Brain pericyte (primary cell): ENCODE results near the gene TRABD.
"Not testable (repeated sequence)": the region's sequence is repeated elsewhere in the genome, so short reads cannot be mapped to it uniquely, and the experiment has no call there.

ENCODE experiments used
- DNase-seq: peaks from one replicate; pipeline ENCODE4 v3.0.0-alpha.2; 2012; ENCODE audit warnings: low read depth, low spot score

The TRABD gene

GRCh38 chr22:50201191-50202129 is 15.7 kb downstream of the TRABD start:
- DNase-seq, result no peak

- DNase-seq, result no peak
These were observed 16.5 kb downstream of the TRABD start for GRCh38 chr22:50202130-50202666.

DNA sequence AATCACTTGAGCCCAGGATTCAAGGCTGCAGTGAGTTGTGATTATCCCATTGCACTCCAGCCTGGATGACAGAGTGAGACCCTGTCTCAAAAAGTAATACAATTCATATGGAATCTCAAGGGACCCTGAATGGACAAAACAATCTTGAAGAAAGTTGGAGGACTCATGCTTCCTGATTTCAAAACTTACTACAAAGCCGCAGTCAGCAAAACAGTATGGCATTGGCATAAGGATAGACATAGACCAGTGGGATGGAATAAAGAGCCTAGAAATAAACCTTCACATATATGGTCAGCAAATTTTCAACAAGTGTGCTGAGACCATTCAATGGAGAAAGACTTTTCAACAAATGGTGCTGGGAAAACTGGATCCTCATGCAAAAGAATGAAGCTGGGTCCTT is 17.6 kb downstream of the TRABD start:
- DNase-seq, result no peak

DNA sequence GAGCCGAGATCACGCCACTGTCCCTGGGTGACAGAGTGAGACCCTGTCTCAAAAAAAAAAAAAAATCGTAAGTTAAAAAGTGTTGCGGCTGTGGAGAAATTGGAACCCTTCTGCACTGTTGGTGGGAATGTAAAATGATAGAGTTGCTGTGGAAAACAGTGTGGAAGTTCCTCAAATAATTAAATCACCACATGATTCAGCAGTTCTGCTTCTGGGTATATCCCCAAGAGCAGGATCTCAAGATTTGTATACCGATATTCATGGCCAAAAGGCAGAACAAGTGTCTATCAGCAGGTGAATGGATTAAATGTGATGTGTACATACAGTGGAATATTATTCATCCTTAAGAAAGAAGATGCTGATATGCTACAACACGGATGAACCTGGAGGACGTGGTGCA is 18.9 kb downstream of the TRABD start:
- DNase-seq, result no peak

DNA sequence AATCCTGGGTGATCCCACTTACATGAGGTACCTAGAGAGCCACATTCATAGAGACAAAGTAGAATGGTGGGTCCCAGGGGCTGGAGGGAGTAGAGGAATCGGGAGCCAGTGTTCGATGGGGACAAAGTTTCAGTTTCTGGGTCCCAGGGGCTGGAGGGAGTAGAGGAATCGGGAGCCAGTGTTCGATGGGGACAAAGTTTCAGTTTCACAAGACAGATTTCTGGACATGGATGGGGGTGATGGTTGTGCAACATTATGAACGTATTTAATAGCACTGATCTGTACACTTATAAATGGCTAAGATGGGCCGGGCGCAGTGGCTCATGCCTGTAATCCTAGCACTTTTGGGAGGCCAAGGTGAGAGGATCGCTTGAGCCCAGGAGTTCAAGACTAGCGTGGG is 19.3 kb downstream of the TRABD start:
- not testable (repeated sequence) for DNase-seq

- no peak for DNase-seq
These were observed 20.3 kb downstream of the TRABD start for GRCh38 chr22:50205781-50206569.

- DNase-seq, result no peak
These were observed 20.9 kb downstream of the TRABD start for GRCh38 chr22:50206599-50206998.

DNA sequence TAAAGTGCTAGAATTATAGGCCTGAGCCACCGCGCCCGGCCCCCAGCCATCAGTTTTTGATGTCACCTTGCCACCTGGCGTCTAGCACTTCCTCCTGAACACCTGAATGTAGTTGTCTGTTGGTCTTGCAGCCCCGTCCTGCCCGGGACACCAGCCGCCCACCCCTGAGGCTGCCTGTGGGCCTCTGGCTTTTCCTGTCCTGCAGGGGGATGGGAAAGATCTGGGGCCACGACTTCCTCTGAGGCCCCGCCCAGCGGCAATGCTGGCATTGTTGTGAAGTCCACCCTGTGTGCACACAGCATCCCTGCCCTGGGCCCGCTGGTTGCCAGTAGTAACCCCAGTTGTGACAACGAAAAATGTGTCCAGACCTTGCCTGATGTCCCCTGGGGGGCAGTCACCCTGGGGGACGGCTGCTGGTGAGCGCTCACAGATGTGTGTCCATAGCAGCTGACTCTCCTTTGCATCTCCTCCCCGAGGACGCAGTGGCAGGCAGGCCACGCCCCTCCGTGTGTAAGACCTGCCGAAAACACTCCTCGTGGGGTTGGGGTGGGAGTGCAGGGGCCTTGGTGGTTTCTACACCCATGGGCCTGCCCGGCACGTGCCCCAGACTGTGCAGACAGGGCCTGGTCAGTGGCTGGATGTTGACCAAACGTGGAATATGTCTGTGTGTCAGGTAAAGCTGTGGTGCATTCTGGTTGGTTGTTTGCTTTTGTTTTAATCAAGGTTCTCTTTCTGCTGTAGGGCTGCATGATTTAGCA is 21.8 kb downstream of the TRABD start:
- DNase-seq, result no peak

DNA sequence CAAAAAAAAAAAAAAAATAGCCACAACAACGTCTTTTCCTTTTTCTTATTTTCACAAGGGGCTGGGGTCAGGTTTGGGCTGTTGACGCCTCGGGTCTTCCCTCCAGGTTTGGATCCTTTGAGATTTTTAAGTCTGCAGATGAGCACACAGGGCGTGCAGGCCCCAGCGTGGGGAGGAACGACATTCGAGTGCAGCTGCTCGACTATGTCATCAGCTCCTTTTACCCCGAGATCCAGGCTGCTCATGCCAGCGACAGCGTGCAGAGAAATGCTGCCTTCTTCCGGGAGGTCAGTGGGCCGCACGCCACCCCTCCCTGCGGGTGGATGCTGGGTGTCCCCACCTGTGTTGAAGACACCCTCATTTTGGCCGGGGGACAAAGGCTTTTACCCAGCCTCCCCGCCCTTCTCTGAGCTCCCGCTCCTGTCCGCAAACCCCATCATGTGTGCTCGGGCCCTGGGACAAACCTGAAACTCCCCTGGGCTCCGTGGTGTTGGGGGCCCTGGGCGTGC is 22.8 kb downstream of the TRABD start:
- DNase-seq, result no peak

DNA sequence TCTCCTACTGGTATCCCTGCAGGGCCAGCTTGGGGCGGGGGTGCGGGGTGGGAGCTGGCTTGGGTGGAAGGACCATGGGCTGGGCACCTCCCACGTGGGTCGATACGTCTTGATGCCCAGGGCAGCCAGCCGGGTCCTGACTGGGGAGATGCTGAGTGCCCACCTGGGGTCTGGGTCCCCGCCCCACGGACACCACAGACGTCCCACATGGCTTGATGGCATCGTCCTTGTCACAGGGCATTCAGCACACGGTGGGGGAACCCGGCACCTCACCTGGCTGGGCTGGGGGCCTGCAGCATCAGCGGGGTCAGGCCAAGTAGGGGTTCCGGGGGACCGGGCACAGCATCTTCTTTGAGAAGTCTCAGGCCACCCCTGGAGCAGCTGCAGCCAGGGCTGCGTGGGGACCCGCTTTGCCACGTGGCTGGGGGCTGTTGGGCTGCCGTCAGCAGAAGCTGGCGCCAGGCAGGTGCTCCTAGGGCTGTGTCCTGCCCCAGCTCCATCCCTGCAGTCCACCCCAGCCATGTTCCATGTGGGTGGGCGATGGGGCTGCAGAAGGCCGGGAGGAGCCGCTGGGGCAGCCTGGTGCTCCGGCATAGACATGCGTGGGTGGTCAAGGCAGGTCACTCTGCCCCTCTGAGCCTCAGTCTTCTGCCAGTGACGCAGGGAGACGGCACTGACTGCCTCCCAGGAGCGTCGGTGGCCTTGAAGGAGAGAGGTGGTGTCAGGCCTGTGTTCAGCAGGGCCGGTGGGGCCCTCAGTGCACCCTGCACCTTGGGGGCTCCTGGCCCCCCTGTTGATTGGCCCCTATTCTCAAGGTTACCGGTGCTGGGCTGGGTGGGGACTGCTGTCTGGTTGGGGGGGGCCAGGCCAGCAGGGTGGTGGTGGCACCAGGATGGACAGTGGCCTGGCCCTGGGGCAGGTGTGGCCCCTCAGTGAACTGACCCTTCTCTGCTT is 23.5 kb downstream of the TRABD start:
- DNase-seq, result no peak

DNA sequence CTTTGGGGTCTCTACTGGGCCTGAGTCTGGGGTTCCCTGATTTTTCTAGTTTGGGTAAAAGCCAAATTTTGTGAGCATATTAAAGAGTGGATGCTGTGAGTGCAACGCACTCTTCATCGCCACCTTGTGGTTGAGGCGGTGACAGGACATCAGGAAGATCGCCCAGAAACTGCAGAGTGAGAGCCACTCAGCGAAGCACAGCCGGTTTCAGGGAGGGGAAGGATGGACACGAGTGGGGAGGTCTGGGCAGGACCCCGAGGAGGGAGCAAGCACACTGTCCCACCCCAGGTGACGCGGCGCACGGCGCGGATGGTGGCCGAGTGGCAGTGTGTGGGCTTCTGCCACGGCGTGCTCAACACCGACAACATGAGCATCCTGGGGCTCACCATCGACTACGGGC is 24.2 kb downstream of the TRABD start:
- no peak for DNase-seq

- no peak for DNase-seq
These were observed 24.8 kb downstream of the TRABD start for GRCh38 chr22:50210378-50211139.

DNA sequence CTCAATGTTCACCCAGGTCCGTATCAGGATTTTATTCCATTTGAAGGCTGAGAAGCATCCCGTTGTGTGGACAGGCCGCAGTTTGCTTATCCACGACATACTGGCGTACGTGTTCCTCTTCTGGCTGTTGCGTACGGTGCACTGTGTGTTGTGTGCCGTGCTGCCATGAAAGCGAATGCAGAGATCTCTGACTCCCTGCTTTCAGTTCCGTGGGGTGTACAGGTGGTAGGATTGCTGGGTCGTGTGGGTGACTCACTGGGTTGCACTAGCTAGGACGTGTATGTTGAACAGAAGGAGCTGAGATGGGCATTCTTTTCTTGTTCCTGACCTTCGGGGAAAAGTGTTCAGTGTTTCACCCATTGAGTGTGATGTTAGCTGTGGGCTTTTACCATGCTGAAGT is 25.4 kb downstream of the TRABD start:
- no peak for DNase-seq

DNA sequence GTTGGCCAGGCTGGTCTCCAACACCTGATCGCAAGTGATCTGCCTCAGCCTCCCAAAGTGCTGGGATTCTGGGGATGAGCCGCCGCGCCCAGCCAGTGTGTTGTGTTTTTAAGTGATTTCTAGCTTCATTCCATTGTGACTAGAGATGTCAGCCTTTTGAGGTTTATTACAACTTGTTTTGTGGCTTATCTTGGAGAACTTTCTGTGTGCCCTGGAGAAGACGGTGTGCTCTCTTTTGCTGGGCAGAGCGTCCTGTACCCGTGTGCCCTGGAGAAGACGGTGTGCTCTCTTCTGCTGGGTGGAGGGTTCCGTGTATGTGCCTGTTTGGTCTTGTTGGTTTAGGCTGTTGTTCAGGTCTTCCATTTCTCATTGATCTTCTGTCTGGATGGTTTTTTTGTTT is 27.6 kb downstream of the TRABD start:
- DNase-seq, result no peak

DNA sequence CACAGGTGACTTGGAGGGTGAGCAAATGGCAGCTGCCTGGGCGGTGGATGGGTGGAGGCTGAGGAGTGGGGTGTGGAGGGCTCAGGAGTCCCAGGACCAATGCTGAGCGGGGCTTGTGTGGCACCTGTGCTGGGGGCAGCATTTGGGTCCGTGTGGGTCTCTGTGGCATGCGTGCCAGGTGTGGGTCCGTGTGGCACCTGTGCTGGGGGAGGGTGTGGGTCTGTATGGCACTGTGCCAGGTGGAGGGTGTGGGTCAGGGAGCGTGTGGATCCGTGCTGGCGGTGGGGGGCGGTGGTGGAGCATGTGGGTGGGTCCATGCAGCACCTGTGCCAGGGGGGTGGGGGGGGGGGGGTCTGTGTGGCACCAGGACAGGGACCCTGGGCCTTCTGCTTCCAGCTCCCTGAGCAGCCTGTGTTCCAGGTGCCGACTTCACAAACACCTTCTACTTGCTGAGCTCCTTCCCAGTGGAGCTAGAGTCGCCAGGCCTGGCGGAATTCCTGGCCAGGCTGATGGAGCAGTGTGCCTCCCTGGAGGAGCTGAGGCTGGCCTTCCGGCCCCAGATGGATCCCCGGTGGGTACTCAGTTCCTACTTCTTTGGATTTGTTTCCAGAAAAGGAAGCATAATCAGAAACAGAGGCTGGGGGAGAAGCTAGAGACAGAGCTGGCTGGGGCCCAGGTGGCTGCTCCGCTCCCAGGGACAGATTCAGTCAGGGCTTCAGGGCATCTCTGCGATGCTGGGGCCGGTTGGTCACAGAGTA is 29.8 kb downstream of the TRABD start:
- no peak for DNase-seq

DNA sequence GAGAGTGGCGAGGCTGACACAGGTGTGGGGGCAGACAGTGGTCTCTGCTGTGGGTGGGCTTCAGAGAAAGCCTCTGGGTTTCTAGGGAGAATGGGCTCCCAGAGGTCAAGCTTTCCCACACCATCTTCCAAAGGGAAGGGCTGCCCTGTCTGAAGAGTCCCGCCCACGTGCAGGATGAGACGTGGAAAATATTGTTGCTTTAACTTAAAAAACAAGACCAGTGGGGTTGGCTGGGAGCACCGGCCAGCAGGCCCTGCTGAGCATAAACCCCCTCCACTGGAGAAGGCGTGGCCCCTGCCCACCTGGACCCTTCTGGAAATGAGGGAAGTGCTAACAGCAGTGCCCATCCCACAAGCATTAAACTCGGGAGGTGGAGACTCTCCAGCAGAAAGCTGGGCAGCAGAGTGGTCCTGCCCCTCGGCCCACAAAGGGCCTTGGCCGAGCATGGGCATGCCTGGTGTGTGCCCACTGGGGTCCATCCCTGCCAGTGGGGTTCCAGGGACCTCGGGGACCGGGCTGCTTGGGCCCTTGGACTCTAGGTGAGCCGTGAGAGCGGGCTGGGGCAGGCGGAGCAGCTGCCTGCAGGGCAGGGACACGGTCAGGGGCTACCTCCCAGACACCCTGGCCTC is 30.5 kb downstream of the TRABD start:
- DNase-seq, result no peak

DNA sequence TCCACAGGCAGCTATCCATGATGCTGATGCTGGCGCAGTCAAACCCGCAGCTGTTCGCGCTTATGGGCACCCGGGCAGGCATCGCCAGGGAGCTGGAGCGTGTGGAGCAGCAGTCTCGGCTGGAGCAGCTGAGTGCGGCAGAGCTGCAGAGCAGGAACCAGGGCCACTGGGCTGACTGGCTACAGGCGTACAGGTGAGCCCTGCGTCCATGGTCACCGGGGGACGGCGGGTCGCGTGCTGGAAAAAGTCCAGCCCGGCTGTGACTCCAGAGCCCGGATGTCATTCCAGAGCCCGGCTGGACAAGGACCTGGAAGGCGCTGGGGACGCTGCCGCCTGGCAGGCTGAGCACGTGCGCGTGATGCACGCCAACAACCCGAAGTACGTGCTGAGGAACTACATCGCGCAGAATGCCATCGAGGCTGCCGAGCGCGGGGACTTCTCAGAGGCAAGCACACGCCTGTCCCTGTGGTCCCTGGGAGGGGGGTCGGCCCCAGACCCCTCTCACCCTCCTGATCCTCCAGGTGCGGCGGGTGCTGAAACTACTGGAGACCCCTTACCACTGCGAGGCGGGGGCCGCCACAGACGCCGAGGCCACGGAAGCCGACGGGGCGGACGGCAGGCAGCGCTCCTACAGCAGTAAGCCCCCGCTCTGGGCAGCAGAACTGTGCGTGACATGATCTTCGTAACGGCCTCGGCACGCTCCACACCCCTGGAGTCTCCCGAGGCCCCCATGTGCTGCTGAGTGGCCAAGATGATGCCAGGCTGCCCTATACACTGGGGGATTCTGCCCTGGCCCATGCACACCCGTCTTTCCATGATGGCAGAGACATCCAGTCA is 31.2 kb downstream of the TRABD start:
- no peak for DNase-seq
